Measurements from ENCODE around the gene NAA60. TPM values are rescaled to one million over a fixed set of nuclear protein-coding genes. Genes with fewer than 3 reads are reported as not detected.
"Not testable (repeated sequence)": the region's sequence is repeated elsewhere in the genome, so short reads cannot be mapped to it uniquely, and the experiment has no call there.

NAA60 gene
- total RNA-seq, 1 donor from 2014 or later, result 43.8 TPM

DNA sequence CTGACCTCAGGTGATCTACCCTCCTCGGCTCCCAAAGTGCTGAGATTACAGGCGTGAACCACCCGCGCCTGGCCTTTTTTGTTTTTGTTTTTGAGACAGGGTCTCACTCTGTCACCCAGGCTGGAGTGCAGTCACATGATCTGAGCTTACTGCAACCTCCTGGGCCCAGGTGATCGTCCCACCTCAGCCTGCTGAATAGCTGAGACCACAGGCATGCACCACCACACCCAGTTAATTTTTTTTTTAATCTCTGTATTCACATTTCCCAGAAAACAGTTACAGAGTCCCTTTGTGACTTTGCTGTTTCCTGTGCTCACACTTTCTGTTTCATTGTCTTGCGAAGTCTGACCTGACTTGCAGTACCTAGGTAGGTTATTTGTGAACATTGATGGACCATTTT lies 60.0 kb downstream of the NAA60 start:
- intact Hi-C loops (cut with micrococcal nuclease), result loop anchor here (2.0 to 10.0 kb wide), 2 partner anchors 73 to 479 kb away; partner anchors contain the start of genes HCFC1R1, NLRC3, THOC6 and TNFRSF12A

DNA sequence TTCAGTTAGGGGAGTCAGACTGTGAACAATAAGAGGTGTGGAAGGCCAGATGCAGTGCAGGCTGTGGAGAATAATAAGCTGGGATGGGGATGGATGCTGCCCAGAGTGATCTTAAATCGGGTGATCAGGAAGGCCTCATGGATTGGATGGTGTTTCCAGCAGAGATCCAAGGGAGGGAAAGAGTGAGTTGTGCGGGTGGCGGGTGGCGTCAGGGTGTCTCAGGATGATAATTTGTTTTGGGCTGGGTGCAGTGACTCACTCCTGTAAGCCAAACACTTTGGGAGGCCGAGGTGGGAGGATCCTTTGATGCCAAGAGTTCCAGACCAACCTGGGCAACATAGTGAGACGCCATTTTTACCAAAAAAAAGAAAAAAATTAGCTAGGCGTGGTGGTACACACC lies 65.3 kb downstream of the NAA60 start:
- intact Hi-C loops (cut with micrococcal nuclease), result loop anchor here (10.0 kb wide), 1 partner anchor 484 kb away; the partner anchor contains the start of genes HCFC1R1, THOC6 and TNFRSF12A

DNA sequence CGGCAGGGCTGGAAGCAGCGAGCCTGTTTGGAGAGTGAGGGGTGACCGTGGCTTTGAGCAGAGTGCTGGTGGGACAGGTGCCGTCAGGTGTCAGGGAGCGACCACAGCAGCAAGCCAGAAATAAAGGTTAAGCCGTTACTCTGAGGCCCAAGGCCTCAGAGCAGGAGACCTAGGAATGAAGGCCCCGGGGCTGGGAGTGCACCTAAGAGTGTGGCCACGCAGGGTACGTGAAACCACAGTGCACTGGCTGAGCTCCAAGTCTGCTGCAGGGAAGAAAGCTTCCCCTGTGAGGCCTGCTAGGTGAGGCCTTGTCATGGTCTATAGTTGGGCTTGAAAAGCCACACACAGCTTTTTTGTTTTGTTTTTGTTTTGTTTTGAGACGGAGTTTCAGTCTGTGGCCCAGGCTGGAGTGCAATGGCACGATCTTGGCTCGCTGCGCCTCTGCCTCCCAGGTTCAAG lies 66.0 kb downstream of the NAA60 start:
- intact Hi-C loops (cut with micrococcal nuclease), result loop anchor here (10.0 kb wide), 1 partner anchor 485 kb away; the partner anchor contains the start of genes HCFC1R1, THOC6 and TNFRSF12A

DNA sequence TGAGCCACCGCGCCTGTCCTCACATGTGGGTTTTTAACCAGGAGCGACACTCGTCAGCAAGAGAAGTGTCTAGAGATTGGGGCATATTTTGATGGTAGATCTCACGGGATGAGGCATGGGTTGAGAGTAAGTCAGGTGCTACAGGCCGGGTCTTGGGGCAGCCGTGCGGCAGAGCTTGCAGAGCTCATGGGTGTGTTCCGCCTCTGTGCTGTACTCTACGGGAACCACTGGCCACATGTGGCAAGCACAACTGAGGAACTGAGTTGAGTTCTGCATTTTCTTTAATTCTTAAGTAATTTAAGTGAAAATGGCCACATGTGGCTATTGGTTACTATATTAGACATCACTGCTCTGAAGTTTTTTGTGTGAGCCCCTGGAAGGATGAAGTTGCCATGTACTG lies 66.9 kb downstream of the NAA60 start:
- intact Hi-C loops (cut with micrococcal nuclease), result no loop called here

DNA sequence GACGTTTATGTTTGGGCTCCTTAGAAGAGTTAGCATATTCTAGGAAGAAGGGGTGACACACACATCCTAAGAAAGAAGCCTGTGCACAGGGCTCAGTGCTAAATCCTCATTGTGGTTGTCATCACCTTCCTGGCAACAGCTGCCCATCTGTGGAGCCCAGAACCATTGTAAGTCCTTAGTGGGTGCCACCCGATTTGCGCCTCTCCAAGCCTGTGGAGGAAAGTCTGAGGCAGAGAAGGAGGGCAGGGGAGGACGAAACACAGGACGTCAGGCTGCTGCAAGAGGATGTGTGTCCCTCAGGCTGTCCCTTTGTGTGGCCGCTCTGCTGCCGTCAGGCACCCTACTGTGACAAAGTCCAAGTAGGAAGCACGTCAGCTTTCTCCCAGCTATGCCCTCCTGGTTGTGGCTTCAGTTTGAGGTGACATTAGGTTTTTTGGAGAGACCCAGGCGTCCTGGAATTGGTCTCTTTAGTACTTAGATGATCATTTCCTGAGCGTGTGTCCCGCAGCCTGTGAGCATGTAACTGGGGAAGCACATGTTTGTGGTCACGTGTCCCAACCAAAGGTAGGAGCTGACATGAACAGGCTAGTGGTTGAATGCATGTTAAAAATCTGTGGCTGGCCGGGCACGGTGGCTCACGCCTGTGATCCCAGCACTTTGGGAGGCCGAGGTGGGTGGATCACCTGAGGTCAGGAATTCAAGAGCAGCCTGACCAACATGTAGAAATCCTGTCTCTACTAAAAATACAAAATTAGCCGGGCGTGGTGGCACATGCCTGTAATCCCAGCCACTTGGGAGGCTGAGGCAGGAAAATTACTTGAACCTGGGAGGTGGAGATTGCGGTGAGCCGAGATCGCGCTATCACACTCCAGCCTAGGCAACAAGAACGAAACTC lies 68.1 kb downstream of the NAA60 start:
- intact Hi-C loops (cut with micrococcal nuclease), result no loop called here

DNA sequence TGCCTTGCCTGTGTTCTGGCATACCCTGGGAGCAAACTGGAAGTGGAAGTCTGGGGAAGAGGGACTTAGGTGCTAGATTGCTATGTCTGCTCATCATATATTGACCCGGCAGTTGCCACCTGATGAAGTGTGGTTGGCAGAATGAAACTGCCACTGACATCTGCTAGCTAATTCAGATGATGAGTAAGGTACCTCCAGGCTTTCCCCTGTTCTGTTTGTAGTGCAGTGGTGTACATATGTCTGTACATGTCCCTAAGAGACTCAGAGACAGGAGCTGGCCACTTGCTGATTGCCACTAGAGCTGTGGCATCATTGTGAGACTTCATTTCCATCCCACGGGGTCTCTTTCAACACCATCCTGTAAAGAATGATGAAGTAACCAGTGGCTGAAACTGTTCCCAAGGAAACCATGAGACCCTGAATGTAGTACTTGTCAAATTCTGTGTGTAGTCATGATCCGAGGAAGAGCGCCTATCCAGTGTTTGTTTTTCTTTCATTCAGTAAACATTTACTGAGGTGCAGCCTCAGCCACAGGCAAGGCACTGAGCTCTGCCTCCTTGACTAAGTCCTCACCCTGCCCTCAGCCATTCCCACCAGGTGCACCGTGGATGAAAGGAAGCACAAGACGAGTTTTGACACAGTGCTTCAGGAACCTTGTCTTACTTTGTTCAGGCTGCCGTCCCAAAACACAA lies 70.6 kb downstream of the NAA60 start:
- intact Hi-C loops (cut with micrococcal nuclease), result no loop called here

DNA sequence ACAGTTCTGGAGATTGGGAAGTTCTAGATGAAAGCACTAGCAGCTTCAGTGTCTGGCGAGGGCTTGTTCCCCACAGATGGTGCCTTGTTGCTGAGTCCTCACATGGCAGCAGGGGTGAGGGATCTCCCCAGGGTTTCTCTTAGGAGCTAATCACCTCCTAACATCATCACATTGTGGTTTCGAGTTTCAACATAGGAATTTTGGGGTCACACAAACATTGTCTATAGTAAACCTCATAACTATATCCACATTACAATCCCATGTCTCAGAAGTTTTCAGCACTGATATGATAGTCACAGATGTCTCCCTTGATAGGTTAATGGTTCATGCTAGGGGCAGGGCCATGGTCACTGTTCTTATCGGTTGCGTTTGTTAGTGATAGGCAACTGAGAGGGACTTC lies 71.1 kb downstream of the NAA60 start:
- intact Hi-C loops (cut with micrococcal nuclease), result no loop called here

DNA sequence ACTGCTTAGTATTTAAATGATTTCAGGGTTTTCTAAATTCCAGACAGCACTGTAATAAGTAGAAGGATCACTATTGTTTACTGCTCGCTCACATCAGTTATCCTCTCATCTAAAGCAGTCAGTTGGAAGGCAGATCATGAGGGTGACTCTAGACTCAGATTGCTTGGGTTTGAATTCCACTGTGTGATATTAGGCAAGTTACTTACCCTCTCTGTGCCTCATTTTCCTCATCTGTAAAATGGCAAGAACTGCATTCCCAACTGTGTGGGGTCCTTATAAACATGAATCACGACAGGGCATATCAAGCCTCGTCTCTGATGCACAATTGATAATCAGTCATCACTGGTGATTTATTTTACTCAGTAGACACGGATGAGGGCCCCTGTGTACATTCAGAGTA lies 72.4 kb downstream of the NAA60 start:
- intact Hi-C loops (cut with micrococcal nuclease), result no loop called here

DNA sequence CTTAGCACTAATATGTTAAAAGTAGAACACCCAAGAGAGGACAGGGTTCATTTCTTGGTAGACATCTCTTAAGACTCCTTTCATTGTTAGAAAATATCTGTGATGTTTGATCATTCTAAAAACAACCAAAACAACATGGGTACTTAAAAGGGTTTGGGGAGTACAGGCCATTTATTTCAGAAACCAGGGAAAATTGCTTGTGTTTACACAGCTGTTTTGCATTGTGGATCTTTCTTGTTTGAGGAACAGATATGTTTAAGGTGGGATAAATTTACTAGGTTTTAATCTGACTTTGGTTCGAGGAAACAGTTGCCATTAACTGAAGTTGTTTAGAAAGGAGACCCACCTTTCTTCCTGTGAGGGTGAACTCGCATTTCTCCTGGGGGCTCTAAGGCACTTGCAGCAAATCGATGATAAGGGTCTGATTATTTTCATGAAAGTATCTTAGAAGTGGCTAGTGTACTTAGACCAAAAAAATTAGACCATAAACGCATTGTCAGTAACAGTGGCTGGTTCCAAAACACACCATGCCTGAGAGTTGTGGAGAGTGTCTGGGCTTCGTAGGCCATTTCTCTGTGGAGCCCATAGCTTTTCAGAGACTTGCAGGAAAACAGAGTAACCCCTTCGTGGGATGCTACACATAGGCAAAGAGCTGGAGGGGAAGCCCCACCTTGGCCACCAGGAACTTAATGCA lies 75.0 kb downstream of the NAA60 start:
- intact Hi-C loops (cut with micrococcal nuclease), result no loop called here

DNA sequence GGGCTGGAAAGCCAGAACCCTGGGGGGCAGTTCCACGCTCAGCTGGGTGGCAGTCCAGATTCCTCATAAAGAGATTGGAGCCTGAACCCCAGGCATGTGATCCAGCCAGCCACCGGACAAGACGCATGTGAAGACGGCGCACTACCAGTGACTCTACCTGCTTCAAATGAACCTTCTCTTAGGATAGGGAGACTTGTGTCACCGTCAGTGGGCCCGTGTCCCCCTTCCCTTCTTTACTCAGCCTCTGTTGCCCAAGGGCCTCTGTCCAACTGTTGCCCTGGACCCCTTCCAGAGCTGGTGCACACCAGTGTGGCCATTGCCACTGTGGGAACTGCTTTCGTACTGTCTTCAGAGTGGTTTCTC lies 75.5 kb downstream of the NAA60 start:
- intact Hi-C loops (cut with micrococcal nuclease), result no loop called here

DNA sequence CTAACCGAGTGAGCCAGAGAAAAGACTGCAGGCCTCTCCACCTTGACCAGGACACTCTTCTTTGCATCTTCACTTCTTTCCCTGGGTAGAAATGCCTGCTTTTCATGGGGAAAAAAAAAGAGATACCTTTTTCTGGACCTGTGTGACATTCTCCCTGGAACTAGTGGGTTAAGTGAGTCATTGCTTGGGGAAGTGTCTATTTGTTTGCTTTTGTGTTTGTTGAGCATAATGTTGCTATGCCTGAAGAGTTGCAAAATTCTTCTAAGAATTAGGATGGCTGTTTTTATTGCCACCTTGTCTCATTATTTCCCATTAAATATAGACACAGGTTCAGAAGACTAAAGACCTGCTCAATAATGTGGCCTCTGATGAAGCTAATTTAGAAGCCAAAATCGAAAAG lies 76.1 kb downstream of the NAA60 start:
- intact Hi-C loops (cut with micrococcal nuclease), result no loop called here

DNA sequence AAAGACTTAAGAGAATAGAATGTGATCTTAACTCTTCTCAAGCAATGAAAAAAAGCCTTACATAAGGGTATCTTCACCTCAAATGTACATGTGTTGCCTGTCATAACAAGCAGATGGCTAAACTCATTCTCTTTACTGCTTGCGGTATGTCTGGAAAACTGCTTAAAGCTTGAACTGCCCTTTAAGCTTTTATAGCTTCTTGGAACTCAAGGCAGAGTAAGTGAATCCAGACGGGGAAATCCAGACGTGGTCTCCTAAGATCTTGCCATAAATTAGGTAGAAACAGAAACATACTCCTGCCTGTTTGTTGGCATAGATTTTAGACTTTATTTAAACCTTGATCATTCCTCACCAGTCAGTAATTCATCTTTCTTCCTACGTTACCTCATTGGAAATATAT lies 76.9 kb downstream of the NAA60 start:
- intact Hi-C loops (cut with micrococcal nuclease), result no loop called here

DNA sequence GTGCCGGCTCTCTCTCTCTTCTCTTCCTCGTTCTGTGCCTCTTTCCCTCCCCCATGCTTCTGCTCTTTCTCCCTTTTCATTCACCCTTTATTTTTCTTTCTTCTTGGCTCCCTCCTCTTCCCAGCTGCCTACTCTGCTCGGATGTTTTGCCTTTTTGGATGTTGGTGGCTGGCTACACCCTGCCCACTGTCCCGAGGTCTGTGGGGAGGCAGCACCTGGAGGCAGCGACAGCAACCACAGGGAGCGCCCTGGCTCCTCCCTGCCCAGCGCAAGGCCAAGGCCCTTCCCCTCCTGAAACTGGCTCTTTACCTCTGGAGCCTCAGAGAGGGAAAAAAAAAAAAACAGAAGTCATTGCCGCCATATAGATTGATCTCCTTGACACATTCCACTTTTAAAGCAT lies 77.4 kb downstream of the NAA60 start:
- intact Hi-C loops (cut with micrococcal nuclease), result no loop called here

DNA sequence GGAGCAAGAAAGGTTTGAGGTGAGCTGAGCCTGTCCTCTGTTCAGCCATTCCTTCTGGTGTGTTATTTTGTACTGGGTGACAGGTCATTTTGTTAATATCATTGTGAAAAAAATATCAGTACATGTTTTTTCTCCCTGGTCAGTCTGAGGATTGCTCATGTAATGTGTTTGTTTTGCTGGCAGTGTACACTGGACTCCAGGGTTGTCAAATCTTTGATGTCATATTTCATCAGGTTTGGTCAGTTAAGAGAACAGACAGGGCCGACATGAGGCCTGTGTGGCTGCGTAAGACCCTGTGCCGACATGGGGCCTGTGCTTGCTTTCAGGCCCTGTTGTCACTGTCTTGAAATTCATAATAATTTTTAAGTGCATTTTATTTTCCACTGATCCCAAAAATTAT lies 79.8 kb downstream of the NAA60 start:
- intact Hi-C loops (cut with micrococcal nuclease), result no loop called here

DNA sequence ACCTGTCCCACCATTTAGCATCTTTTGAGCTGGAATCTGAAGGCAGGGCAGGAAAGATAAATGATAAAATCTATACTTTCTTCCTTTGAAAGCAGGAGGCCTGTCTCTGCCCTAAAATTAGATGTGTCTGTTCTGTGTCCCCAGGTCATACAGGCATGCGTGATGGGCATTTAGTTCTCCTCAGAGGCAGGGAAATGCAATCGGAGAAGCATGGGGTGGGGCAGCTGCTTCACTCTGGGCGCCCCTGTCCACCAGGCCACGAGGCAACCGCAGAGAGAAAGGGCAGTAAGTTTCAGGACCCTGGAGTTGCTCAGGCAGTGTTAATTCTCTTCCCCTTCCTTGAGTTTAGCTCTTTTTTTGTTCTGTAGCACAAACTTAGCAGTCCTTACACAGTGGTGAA lies 82.5 kb downstream of the NAA60 start:
- intact Hi-C loops (cut with micrococcal nuclease), result no loop called here

DNA sequence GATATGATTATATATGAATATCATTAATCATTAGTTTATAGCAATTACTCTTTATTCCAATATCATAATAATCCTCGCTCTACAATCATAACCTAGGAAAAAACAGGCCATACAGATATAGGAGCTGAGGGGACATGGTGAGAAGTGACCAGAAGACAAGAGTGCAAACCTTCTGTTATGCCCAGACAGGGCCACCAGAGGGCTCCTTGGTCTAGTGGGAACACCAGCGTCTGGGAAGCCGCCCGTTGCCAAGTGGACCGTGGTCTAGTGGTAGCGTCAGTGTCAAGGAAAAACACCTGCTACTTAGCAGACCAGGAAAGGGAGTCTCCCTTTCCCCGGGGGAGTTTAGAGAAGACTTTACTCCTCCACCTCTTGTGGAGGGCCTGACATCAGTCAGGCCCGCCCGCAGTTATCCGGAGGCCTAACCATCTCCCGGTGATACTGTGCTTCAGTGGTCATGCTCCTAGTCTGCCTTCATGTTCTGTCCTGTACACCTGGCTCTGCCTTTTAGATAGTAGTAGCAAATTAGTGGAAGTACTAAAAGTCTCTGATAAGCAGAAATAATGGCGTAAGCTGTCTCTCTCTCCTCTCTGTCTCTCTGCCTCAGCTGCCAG lies 83.8 kb downstream of the NAA60 start:
- intact Hi-C loops (cut with micrococcal nuclease), result not testable (repeated sequence)

DNA sequence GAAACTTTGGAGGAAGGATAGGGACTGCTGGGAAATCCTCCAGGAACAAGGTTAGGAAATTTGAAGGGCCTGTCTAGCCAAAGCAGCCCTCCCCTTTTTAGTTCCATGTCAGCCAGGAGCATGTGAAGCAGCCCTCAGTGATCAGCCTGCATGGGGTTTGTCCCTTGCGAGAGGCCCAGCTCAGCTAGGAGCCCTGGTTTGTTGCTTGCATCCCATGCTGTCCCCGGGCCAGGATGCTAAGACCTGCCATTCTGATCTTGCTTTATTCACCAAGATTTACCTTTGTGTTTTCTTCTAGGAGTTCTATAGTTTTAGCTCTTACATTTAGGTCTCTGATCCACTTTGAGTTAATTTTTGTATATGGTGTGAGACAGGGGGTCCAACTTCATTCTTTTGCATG lies 84.9 kb downstream of the NAA60 start:
- intact Hi-C loops (cut with micrococcal nuclease), result no loop called here

DNA sequence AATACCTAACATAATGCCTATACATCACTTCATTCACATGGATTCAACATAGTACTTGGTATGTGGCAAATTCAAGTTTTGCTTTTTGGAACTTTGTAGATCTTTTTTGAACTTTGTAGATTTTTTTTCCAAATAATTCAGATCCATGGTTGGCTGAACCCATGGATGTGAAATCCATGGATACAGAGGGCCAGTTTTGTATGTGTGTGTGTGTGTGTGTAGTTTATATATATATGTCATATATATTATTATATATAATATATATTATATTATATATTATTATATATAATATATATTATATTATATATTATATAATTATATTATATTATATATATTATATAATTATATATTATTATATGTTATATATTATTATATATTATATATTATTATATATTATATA lies 85.7 kb downstream of the NAA60 start:
- intact Hi-C loops (cut with micrococcal nuclease), result no loop called here

DNA sequence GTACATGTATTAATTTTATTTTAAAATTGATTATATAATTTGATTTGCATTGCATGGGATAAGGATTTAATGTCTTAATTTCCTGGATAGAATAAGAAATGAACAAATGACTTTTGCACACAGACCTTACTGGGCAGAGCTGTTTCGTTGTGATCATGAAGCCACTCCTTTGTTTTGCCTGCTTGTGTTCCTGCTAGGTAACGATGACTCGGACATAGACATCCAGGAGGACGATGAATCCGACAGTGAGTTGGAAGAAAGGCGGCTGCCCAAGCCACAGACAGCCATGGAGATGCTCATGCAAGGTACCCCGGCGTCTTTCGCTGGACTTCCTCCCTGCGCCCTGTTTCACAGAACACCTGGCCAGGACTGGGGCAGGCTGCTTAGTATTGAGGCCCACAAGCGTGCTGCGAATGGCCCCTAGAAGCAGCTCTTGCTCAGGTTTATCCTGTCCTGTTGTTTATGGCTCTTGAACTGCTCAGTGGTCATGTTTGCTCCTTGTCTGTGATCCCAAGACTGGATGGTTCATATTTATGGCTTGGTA lies 87.0 kb downstream of the NAA60 start:
- intact Hi-C loops (cut with micrococcal nuclease), result no loop called here

DNA sequence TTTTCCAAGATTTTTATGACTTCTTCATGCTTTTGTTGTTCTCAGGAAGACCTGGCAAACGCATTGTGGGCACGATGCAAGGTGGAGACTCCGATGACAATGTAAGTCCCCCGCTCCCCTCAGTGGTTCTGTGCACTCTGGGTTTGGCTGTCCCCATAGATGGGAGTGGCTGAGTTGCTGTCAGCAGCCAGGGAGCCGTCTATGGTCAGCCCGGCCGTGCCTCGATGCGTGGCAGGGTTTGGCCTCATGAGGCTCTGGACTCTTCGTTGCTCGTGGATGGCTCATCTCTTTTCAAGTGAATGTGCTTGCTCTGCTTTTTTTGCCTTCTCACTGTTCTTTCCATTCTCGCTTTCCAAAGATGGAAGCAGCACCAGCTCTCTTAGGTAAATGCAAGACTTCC lies 89.3 kb downstream of the NAA60 start:
- intact Hi-C loops (cut with micrococcal nuclease), result no loop called here

DNA sequence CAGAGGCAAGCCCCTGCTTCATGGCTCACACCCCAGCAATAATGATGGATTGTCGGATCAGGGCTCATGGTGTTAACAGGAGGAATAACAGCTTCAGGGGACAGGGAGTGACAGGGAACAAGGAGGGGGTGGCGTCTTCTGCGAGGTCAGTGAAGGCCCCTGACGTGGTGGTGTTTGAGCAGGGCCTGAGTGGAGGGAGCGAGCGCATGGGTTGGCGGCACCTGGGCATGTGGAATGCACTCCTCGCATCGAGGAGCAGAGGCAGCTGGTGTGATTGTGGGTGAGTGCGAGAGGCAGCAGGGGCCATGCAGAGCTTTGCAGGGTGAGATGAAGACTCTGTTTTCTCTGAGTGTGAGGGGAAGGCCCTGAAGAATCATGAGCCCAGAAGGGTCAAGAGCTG lies 90.6 kb downstream of the NAA60 start:
- intact Hi-C loops (cut with micrococcal nuclease), result no loop called here
